Femur (tissue), 1 donor: Measurements from ENCODE around the gene GALNT7.
"Not testable (repeated sequence)": the region's sequence is repeated elsewhere in the genome, so short reads cannot be mapped to it uniquely, and the experiment has no call there.

Experiments used
- DNase-seq: peaks from one replicate; pipeline ENCODE4 v3.0.0-alpha.2; 2017

Gene GALNT7

GRCh38 chr4:173167758-173168395, 734 bp upstream of the GALNT7 start:
- peak; percentile 49 for DNase-seq

GRCh38 chr4:173169178-173169427, 492 bp downstream of the GALNT7 start:
- DNase-seq = no peak

DNA sequence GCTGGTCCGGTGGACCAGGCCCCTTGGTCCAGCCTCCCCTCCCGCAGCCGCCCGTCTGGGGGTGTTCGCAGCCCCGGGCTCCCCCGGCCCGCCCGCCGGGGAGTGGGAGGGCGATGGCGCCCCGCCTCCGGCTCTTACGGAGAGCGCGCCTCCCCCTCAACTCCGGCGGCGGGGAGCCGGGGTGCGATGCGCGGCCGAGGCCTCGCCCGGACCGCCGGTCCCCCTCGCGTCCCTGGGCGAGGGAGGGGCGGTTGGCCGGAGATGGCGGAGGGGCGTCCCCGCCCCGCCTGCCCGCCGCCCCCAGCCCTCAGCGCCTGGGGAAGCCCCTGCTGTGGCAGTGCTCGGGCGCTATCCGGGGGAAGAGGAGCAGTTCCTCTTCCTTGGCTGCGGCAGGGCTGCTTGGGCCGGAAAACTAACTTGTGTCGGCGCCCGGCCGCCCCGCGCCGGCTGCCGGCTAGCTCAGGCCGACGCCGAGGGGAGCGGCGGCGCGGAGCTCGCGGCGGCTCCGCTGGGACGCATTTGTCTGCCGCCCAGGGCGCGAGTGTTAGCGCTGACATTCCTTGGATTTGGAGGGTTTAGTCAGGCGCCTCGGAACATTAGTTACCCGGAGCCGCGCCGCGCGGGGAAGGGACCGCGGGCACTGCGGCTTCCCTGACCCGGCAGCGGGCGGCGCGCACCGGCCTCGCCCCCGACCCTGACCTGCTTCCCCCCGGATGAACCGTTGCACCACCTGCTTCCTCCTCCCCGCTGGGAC, 994 bp downstream of the GALNT7 start:
- peak; percentile 84 for DNase-seq

DNA sequence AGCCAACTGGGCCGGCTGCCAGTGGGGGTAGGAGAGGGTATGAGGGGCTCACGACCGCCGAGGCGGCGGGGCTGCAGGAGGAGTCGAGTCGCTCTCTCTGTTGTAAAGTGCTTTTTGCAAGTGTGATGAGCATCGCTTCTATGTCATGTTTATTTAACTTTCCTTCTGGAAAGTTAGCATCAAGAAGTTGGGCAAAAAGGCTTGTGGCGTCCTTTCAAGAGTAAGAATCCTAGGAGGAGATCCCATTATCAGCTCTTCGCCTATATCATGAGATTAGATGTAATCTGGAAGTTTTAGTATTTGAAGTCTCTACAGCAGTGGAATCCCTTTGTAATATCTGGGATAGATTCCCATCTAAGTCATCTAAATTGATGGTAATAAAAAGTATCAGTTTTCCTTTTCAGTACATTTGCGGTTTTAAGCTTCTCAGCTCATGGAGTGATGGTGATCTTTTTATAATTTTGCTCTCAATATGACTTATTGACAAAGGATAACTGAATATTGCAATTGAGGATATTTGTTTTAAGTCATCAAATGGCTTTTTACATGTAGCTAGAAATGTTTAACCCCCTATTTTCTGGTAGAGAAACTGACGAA, 1.7 kb downstream of the GALNT7 start:
- DNase-seq = no peak

GRCh38 chr4:173171098-173171497, 2.5 kb downstream of the GALNT7 start:
- no peak for DNase-seq

GRCh38 chr4:173171987-173172386, 3.4 kb downstream of the GALNT7 start:
- DNase-seq = no peak

GRCh38 chr4:173174184-173174583, 5.6 kb downstream of the GALNT7 start:
- no peak for DNase-seq

DNA sequence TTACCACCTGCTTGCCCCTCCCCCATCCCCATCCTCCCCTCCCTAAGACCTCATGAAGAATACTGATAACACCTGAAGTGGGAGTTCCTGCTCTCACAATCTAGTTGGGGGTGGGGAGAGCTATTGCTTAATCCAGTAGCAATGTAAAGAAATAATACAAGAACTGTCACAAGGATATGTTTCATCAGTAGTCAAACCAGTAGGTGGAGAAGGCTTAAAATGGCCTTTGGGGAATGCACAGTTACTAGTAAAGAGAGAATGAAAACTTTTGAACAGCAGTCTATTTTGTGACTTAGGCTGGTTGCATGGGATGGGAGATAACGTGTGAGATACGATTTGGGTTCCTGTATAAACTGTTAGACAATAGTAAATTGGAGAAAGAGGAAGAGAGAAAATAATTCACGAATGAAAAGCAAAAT, 6.0 kb downstream of the GALNT7 start:
- no peak for DNase-seq

DNA sequence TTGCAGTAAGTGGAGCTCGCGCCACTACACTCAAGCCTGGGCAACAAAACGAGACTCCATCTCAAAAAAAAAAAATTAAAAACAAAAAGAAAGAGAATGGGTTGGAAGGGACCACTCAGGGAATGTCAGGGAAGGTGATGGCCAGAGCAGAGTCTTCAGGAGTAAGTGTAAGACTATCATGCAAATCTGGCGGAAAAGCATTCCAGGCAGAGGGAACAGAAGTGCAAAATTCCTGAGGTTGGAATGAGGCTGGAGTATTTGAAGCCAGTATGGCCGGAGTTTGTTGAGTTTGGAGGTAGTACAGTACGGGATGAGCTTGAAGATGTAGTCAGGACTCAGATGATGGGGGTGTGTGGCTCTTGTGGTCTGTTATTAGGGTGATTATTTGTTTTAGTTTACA, 7.4 kb downstream of the GALNT7 start:
- no peak for DNase-seq

DNA sequence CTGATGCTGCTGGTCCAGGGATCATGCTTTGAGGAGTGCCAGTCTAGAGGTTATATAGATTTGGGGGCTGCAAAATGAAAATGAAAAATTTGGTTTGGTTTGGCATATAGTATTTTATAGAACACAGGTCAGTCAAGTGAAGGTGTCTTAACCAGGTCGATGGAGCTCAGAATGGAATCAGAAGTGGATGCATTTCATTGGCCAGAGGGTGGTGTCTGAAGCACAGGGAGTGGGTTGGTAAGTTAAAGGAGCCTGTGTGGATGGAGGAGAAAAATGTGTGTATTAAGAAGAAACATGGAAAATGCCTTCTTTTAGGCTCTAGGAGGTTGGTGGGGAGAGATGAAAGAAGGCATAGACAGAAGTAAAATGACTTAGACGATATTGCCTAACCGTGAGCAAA, 8.6 kb downstream of the GALNT7 start:
- DNase-seq = no peak

DNA sequence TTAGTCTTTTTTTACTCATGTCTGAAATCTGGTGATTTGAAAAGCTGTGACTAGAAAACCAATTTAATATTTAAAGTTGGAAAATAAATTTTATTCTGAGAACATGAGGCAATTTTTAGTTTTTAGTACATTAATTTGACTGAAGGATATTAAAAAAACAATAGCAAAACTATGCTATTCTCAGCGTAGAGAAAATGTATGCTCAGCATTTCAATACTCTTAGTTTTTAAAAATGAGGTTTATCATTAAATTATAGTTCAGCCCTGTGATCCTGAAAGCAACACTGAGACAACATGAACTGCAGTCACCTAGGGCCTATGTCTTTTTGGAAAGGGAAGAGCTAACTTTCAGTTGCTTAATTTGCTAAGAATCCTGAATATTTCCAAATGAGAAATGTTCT, 9.5 kb downstream of the GALNT7 start:
- no peak for DNase-seq

DNA sequence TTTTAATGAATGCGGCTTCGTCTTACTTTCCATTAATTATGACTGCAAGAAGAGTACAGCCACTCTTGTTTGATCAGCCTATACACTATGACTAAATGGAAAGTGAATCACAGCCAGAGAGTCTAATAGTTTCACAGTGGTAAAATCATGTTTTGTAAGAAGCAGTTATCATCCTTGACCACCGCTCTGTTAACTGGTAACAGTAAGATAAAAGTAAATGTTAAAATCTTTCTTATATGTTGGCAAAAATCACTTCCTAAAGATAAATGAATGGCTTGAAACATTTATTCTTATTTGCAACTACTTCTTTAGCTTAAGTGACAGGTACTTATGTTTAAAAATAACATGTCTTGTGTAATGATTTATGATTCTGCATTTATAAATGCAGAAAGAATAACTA, 13.2 kb downstream of the GALNT7 start:
- DNase-seq = no peak

GRCh38 chr4:173182403-173182802, 13.8 kb downstream of the GALNT7 start:
- no peak for DNase-seq

DNA sequence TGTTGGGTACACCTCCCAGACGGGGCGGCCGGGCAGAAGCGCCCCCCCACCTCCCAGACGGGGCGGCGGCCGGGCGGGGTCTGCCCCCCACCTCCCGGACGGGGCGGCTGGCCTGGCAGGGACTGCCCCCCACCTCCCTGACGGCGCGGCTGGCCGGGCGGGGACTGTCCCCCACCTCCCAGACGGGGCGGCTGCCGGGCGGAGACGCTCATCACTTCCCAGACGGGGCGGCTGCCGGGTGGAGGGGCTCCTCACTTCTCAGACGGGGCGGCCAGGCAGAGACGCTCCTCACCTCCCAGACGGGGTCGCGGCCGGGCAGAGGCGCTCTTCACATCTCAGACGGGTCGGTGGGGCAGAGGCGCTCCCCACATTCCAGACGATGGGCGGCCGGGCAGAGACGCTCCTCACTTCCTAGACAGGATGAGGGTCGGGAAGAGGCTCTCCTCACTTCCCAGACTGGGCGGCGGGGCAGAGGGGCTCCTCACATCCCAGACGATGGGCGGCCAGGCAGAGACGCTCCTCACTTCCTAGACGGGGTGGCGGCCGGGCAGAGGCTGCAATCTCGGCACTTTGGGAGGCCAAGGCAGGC, 15.1 kb downstream of the GALNT7 start:
- not testable (repeated sequence) for DNase-seq

DNA sequence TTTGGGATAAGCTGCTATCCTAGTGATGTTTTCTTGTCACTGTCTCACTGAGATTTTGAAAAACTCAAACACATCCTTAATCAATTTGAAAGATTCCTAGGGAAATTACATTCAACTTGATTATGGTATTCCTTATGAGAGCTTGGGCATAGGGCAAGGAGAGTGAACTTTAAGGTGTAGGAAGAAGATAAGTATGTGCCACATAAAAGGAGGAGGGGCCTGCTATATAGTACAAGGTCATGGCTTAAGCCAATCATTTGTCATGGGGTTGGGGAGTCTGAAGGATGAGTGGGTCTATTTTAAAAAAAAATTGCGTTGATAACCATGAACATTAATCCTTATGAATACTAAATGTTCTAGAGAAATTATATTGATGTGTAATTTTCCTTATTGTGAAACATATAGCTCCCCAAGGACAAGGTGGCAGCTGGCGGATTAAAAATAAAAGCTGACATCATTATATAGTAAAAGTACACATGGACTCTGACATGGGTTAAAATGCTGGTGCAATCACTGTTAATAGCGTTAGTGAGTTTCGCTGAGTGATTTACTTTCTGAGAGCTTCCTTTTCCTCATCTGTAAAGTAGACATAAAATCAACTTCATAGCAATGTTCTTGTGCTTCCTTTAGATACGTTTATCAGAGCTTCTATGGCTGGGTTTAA, 17.4 kb downstream of the GALNT7 start:
- no peak for DNase-seq

- DNase-seq = no peak
These were observed 19.1 kb downstream of the GALNT7 start for GRCh38 chr4:173187732-173188131.

- DNase-seq = no peak
These were observed 20.0 kb downstream of the GALNT7 start for GRCh38 chr4:173188648-173189047.

DNA sequence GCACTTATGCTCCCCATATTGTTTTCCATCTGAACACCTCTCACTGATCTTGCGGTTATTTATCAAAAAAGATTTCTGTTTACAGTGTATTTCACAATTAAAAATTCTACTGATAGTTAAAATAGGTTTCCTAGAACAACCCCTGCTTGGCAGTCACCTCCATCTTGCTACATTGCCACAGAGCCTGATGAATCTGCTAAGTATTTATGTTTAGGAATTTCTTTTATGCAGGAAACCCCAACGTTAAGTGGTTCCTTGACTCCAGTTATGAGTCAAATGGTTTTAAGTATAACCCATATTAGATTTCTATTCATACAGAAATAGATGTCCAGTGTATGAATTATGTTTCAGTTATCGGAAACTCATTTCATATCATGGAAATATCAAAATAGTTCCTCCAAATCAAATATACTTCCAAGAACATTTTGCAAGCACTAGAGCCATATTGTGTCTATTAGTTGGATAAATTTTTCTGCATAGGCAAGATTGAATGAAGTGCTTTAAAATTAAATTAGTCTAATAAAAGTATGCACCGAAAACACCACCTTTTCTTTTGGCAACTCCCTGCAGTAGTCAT, 20.6 kb downstream of the GALNT7 start:
- DNase-seq = no peak

DNA sequence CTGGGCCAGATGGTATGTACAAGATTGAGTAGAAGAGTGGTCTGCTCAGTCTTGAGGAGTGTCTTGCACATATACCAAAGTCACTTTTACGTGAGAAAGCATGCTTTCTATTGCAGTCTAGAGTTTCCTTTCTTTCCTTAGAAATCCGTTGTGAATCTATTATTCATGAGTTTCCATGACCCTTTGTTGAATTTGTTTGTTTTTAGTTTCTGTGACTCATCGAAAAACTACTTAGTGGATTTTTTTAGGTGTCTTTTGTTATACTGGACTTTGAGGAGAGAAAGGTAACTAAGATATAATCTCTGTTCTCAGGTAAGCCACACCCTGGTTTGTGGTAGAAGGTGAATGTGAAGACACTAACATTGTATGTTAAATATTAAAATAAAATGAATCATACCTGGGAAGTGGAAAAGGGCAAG, 23.0 kb downstream of the GALNT7 start:
- no peak for DNase-seq

- no peak for DNase-seq
These were observed 24.0 kb downstream of the GALNT7 start for GRCh38 chr4:173192375-173193162.

GRCh38 chr4:173194157-173194556, 25.5 kb downstream of the GALNT7 start:
- no peak for DNase-seq

- no peak for DNase-seq
These were observed 26.5 kb downstream of the GALNT7 start for GRCh38 chr4:173195109-173195508.
